Measurements from ENCODE around the gene PBX1. TPM values are rescaled to one million over a fixed set of nuclear protein-coding genes. Genes with fewer than 3 reads are reported as not detected.

PBX1 gene
- total RNA-seq, 4 donors from 2014 or later: 33.3 to 61.8 (median 56.2) TPM

DNA sequence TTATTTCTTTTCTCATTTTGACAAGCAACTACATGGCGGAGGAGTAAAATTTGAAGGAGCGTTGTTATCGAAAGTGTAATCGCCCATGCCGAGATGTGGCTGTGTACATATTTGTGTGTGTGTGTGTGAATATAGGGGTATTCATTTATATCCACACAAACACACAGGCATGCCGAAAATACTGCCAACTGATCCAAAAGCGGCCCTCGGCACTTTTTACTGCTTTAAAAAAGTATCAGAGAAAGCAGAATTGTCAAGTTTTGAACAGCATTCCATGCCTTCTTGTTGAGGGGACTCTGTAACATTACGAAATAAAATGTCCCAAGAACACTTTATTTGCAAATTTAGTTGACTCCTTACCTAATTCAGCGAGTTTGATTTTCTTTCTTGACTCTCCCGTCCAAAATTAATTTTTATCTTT lies 1.1 kb downstream of the PBX1 start:
- TF ChIP-seq, protein P1, sequence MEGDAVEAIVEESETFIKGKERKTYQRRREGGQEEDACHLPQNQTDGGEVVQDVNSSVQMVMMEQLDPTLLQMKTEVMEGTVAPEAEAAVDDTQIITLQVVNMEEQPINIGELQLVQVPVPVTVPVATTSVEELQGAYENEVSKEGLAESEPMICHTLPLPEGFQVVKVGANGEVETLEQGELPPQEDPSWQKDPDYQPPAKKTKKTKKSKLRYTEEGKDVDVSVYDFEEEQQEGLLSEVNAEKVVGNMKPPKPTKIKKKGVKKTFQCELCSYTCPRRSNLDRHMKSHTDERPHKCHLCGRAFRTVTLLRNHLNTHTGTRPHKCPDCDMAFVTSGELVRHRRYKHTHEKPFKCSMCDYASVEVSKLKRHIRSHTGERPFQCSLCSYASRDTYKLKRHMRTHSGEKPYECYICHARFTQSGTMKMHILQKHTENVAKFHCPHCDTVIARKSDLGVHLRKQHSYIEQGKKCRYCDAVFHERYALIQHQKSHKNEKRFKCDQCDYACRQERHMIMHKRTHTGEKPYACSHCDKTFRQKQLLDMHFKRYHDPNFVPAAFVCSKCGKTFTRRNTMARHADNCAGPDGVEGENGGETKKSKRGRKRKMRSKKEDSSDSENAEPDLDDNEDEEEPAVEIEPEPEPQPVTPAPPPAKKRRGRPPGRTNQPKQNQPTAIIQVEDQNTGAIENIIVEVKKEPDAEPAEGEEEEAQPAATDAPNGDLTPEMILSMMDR (IDR thresholded peaks at IDR 0.05): no peak
- DNase-seq (ENCODE audit: low spot score): no peak

DNA sequence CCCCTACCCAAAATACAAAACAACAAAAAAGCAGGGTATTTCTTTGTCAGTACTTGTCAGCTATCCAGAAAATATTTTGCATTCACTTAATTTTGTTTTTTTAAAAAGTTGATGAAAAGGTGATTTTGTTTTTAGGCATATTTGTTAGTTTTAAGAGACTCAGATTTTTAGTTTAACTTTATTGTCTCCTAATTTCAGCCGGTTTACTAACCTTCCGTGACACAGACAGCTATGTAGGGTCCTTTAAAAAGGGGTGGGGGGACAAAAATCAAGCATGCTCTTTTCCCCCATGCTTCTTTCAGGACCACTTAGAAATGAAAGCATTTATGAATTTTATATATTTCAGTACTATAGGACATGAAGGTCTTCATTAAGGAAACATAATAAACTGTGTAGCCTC lies 1.6 kb downstream of the PBX1 start:
- no peak for ATAC-seq (ENCODE audit: low FRiP score)

More for the DNA sequence above, 1.1 kb downstream of the PBX1 start:
- no peak for ATAC-seq (ENCODE audit: low FRiP score)

DNA sequence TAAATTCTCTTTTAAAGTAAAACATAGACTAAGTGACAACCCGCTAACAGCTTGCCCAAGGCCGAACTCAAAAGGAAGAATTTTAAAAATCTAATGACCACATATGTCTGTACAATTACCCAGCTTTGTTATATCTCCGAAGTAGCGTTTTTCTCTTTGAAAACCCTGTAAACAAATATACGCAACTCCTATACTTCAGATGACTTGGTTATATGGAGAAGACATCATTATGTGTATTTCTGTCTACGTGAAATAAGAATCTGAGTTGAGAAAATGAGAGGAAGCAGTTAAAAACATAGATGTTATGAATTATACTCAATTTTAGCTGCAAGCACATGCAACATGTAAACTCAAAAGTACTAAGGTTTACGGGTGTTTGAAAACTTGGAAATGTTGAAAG lies 2.0 kb downstream of the PBX1 start:
- no peak for DNase-seq (ENCODE audit: low spot score)
- TF ChIP-seq, protein P1 (IDR thresholded peaks at IDR 0.05): no peak
- ATAC-seq (ENCODE audit: low FRiP score): no peak

More for the DNA sequence above, 1.6 kb downstream of the PBX1 start:
- DNase-seq (ENCODE audit: low spot score): no peak
- TF ChIP-seq, protein P1 (IDR thresholded peaks at IDR 0.05): no peak

DNA sequence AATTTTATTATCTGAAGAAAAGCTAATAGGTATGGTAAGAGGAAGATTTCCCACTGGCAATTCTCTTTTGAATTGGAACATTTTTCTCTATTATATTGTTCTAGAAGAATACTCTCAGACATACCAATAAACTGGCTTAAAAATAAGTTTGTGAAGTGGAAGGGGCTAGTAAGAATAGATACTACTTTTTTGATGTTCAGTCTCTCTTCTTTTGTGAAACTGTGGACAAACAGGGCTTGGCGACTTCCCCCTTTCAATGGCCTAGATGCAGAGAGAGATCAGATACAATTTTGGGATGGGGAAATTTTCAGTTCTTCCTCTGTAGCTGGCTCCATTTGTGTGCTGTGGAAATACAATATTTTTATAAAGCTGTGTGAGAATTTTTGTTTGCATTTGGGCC lies 2.5 kb downstream of the PBX1 start:
- TF ChIP-seq, protein P1 (IDR thresholded peaks at IDR 0.05): no peak
- no peak for ATAC-seq (ENCODE audit: low FRiP score)
- no peak for DNase-seq (ENCODE audit: low spot score)

DNA sequence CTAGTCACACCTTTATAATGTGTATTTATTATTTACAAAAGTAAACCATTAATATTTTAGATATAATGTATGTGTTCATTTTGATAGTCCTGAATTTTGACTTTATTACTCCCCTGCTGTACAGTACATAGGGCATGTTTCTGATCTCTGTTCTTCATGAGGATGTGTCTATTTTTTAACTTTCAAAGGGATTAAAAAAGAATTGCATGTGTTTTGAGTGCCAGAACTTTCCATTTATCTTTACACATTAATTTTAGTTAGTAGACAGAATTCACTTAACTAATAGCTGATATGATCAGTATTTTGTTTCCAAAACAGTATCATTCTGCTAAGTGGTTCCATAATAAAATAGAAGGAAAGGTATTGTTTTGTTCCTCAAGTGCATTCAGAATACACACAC lies 3.1 kb downstream of the PBX1 start:
- TF ChIP-seq, protein P1 (IDR thresholded peaks at IDR 0.05): no peak
- ATAC-seq (ENCODE audit: low FRiP score) (no peak), DNase-seq (ENCODE audit: low spot score) (no peak)

DNA sequence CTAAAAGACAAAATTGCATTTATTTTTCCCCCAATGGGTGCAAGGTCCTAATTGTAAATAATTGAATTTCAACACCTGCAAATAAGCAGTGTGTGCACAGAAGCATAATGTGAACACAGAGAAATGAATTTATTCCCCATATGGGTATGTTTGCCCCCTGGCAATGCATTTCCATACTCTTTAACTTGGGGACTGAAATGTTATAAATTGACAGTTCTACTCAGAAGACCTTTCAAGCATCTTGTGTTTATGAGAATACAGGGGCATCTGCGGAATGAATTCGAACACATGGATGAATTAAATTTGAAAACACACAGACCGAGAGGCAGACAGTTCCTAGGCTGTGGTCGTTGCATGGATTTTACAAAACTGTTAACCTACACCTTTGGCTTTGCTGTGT lies 3.5 kb downstream of the PBX1 start:
- TF ChIP-seq, protein P1 (IDR thresholded peaks at IDR 0.05): no peak
- DNase-seq (ENCODE audit: low spot score): no peak

DNA sequence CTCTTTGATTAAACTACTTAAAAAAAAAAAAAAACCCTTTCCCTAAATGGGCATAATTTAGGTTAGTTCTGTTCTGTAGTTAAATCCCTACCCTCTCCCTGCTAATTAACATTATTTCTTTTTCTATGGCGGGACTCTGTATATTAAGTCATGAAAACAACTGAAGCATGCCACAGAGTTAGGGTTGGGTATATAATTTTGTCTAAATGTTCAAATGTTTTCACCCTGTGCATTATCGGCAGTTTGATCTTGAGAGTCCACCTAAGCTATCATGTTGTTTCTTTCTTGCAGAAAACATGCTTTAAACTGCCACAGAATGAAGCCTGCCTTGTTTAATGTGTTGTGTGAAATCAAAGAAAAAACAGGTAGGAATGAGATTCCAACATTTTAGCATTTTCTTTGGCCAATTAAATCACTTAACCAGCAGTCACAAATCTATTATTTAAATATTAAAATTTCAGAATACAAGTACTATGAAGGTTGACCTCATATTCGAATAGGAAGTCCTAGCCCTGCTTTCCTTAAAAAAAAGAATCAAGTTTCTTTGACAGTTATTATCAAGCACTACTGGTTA lies 4.0 kb downstream of the PBX1 start:
- TF ChIP-seq, protein P1 (IDR thresholded peaks at IDR 0.05): no peak
- no peak for ATAC-seq (ENCODE audit: low FRiP score)
- DNase-seq (ENCODE audit: low spot score): no peak

More for the DNA sequence above, 3.5 kb downstream of the PBX1 start:
- ATAC-seq (ENCODE audit: low FRiP score): no peak

All from omental fat pad (tissue), 4 donors.